K562 (cell line): ENCODE data around the gene MYL12A. TPM values are rescaled to one million over a fixed set of nuclear protein-coding genes. Genes with fewer than 3 reads are reported as not detected.

ENCODE experiments used
- GATAD2A ChIP-seq: fragments of 450-650 bp; IDR thresholded peaks from 2 replicates; pipeline ENCODE4 v1.6.1; 2017
- HDAC2 ChIP-seq: fragments of 450-650 bp; IDR thresholded peaks from 2 replicates; pipeline ENCODE4 v1.6.1; 2016; ENCODE audit warnings: mild to moderate bottlenecking
- MTA2 ChIP-seq: fragments of 450-650 bp; IDR thresholded peaks from 2 replicates; pipeline ENCODE4 v1.6.1; 2016; ENCODE audit warnings: low read depth
- OTX1 ChIP-seq: fragments of 450-650 bp; formaldehyde crosslinking; IDR thresholded peaks from 2 replicates; pipeline ENCODE4 v1.4.0; 2022; ENCODE audit warnings: mild to moderate bottlenecking
- RBM25 ChIP-seq: fragments of 200-400 bp; formaldehyde crosslinking; IDR thresholded peaks from 2 replicates; pipeline ENCODE4 v1.6.1; 2018; ENCODE audit warnings: low read length, low read depth, moderate library complexity; ENCODE audit not compliant: severe bottlenecking
- SMARCE1 ChIP-seq: fragments of 450-650 bp; IDR thresholded peaks from 2 replicates; pipeline ENCODE4 v1.7.1; 2016; ENCODE audit warnings: mild to moderate bottlenecking
- SRSF7 ChIP-seq: fragments of 200-400 bp; formaldehyde crosslinking; optimal IDR thresholded peaks from 2 replicates; pipeline ENCODE3; 2017; ENCODE audit warnings: mild to moderate bottlenecking, low read depth, low read length
- ZBTB7A ChIP-seq: IDR thresholded peaks from 2 replicates; pipeline ENCODE4 v1.6.1; 2011; ENCODE audit warnings: low read depth, mild to moderate bottlenecking, low read length, moderate library complexity, borderline replicate concordance; ENCODE audit not compliant: control insufficient read depth
- ZNF121 ChIP-seq: sonication (generic); formaldehyde crosslinking; conservative IDR thresholded peaks from 2 replicates; pipeline ENCODE4 v1.8.0; 2022; ENCODE audit warnings: missing genetic modification reagents
- polyA plus RNA-seq, 8 experiments: library from polyadenylated mRNA; depleted of rRNA in 4 of 8; stranded (reverse) in 5 of 8; unstranded in 3 of 8; fragments of >200 nt; fragmentation: Nextera tagmentation in 2 of 8; fragmentation: Illumina TruSeq in 1 of 8; extraction: Ambion mirVana in 2 of 8; extraction: Trizol in 1 of 8; gene quantifications; 2 replicates each; pipeline versions ENCODE4 v1.2.1 to v1.2.3, GENCODE V29; 2011 to 2014; ENCODE audit warnings: inconsistent platforms in 1 of 8, missing spikeins in 1 of 8
- total RNA-seq, 7 experiments: library from RNA; depleted of rRNA in 6 of 7; stranded (reverse); fragments of >200 nt in 6 of 7; fragmentation: Illumina TruSeq in 2 of 7; extraction: Trizol in 2 of 7; gene quantifications; 2 replicates each; pipeline versions ENCODE4 v1.2.1 to v1.2.3, GENCODE V29; 2011 to 2021; ENCODE audit warnings: low replicate concordance in 1 of 7
- TF ChIP-seq, protein P1 (sequence below), 2 experiments: fragments of 450-650 bp in 1 of 2; sonication (generic) in 1 of 2; formaldehyde crosslinking in 1 of 2; IDR thresholded peaks; 2 replicates each; pipeline versions ENCODE4 v1.7.1 to v1.9.0; 2016 to 2022; ENCODE audit warnings: inconsistent platforms in 1 of 2, mild to moderate bottlenecking in 1 of 2, missing genetic modification reagents in 1 of 2
- TF ChIP-seq, protein P2 (sequence below): fragments of 450-650 bp; IDR thresholded peaks from 2 replicates; pipeline ENCODE4 v1.6.1; 2016; ENCODE audit warnings: borderline replicate concordance
- TF ChIP-seq, protein P3 (sequence below): IDR thresholded peaks from 3 replicates; pipeline ENCODE4 v1.6.1; 2011; ENCODE audit warnings: borderline replicate concordance, mild to moderate bottlenecking, moderate library complexity; ENCODE audit not compliant: insufficient read length; ENCODE audit errors: extremely low read depth

MYL12A gene
- total and polyA plus RNA-seq, 9 of the 15 experiments (the other 6 are each of a cell fraction or from before 2014, with no cell fraction given), result 308 to 1,031 (median 559) TPM

DNA sequence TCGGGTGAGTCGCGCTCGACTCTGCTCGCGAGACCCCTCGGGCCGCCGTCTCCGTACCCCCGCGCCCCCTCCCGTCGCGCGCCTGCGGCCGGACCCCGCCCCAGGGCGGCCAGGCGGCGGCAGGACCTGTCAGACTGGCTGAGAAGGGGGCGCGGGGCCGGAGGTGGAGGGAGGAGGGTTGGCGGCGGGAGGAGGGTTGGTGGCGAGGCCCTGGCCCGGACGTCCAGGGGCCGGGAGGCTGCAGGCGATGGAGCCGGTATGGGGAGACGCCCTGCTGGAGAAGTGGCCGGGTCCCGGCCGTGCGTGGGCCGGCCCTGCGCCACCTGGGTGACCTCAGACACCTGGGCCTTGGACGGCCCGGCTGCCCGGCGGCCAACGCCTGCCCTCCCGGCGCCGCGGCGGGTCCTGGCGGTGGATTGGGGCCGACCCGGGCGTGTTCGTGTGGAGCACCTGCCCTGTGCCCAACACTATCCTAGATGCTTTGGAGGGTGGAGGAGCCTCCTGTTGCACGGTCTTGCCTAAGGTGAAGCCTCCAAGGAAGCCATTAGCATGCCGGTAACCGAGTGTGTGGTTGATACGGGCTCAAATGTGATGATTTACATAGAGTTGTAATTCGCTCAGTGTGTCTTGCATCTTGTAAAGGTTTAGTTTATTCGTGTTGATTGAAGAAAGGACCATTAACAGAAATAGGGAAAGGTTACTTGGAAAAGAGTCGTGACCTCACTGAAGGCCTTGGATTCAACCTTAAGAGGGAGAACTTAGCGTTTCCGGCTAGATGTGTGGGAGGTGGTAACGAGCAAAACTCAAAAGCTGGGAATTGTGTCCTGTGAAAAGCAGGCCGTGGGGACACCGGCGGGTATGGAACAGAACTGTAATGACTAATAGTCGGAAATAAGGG lies 14.9 kb downstream of the MYL12A start (continued):
- TF ChIP-seq, protein P1, sequence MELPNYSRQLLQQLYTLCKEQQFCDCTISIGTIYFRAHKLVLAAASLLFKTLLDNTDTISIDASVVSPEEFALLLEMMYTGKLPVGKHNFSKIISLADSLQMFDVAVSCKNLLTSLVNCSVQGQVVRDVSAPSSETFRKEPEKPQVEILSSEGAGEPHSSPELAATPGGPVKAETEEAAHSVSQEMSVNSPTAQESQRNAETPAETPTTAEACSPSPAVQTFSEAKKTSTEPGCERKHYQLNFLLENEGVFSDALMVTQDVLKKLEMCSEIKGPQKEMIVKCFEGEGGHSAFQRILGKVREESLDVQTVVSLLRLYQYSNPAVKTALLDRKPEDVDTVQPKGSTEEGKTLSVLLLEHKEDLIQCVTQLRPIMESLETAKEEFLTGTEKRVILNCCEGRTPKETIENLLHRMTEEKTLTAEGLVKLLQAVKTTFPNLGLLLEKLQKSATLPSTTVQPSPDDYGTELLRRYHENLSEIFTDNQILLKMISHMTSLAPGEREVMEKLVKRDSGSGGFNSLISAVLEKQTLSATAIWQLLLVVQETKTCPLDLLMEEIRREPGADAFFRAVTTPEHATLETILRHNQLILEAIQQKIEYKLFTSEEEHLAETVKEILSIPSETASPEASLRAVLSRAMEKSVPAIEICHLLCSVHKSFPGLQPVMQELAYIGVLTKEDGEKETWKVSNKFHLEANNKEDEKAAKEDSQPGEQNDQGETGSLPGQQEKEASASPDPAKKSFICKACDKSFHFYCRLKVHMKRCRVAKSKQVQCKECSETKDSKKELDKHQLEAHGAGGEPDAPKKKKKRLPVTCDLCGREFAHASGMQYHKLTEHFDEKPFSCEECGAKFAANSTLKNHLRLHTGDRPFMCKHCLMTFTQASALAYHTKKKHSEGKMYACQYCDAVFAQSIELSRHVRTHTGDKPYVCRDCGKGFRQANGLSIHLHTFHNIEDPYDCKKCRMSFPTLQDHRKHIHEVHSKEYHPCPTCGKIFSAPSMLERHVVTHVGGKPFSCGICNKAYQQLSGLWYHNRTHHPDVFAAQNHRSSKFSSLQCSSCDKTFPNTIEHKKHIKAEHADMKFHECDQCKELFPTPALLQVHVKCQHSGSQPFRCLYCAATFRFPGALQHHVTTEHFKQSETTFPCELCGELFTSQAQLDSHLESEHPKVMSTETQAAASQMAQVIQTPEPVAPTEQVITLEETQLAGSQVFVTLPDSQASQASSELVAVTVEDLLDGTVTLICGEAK (IDR thresholded peaks at IDR 0.05), result peak; percentile 37; the same call in 1 of the 2 replicates
- TF ChIP-seq, protein P1 (CRISPR knock-in tag; IDR thresholded peaks at IDR 0.05), result no peak; the same call in 1 of the 2 replicates
- TF ChIP-seq, protein P2, sequence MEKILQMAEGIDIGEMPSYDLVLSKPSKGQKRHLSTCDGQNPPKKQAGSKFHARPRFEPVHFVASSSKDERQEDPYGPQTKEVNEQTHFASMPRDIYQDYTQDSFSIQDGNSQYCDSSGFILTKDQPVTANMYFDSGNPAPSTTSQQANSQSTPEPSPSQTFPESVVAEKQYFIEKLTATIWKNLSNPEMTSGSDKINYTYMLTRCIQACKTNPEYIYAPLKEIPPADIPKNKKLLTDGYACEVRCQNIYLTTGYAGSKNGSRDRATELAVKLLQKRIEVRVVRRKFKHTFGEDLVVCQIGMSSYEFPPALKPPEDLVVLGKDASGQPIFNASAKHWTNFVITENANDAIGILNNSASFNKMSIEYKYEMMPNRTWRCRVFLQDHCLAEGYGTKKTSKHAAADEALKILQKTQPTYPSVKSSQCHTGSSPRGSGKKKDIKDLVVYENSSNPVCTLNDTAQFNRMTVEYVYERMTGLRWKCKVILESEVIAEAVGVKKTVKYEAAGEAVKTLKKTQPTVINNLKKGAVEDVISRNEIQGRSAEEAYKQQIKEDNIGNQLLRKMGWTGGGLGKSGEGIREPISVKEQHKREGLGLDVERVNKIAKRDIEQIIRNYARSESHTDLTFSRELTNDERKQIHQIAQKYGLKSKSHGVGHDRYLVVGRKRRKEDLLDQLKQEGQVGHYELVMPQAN, result no peak; the same call in 1 of the 2 replicates
- TF ChIP-seq ZNF121 (CRISPR knock-in tag) (no peak), SRSF7 (peak; percentile 34), SMARCE1 (peak; percentile 34; the same call in 1 of the 2 replicates), GATAD2A (0 out of 2 replicates have a peak, but pooled peaks have one; percentile 35), HDAC2 (0 out of 2 replicates have a peak, but pooled peaks have one; percentile 16), OTX1 (0 out of 2 replicates have a peak, but pooled peaks have one; percentile 73), RBM25 (no peak), ZBTB7A (peak; percentile 91; the same call in 1 of the 2 replicates), MTA2 (no peak)
- TF ChIP-seq, protein P3, sequence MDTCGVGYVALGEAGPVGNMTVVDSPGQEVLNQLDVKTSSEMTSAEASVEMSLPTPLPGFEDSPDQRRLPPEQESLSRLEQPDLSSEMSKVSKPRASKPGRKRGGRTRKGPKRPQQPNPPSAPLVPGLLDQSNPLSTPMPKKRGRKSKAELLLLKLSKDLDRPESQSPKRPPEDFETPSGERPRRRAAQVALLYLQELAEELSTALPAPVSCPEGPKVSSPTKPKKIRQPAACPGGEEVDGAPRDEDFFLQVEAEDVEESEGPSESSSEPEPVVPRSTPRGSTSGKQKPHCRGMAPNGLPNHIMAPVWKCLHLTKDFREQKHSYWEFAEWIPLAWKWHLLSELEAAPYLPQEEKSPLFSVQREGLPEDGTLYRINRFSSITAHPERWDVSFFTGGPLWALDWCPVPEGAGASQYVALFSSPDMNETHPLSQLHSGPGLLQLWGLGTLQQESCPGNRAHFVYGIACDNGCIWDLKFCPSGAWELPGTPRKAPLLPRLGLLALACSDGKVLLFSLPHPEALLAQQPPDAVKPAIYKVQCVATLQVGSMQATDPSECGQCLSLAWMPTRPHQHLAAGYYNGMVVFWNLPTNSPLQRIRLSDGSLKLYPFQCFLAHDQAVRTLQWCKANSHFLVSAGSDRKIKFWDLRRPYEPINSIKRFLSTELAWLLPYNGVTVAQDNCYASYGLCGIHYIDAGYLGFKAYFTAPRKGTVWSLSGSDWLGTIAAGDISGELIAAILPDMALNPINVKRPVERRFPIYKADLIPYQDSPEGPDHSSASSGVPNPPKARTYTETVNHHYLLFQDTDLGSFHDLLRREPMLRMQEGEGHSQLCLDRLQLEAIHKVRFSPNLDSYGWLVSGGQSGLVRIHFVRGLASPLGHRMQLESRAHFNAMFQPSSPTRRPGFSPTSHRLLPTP, result no peak
